Measurements from ENCODE around the gene ADAMTS17.

DNA sequence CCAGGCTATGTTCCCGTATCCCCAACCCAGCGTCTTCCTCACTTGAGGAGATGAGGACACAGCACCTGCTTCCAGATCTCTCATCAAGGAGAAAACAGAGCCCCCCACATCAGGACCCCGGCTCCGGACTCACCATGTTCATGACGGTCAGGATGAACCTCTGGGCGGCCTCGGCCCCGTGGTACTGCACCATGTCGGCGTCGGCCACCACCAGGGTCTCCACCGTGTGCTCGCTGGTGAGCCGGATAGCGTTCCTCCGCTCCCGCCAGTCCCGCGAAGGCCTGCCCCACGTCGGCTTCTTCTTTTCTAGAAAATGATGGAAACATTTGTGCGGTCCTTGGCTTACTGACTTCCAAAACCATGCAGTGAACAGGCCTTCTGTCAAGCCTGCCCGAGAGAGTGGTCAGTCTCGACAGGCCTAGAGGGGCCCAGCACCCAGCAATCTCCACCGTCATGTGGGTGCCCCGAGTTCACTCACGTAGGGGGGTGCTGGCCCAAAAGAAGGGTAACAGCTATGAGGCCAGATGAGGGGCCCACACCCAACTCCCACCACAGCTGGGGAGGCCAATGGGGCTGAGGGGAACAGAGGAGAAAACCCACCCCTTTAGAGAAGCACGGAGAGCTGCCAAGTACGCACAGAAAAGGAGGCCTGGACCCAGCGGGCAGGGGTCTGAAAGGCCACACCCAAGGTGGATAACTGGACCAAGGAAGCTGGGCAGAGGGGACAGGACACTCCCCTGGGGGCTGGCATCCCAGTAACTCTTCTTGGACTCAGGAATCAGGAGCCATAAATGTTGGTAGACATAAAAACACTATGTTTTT, 60.5 kb downstream of the ADAMTS17 start:
- TF ChIP-seq EZH2 (IDR thresholded peaks at IDR 0.05; ENCODE audit: borderline replicate concordance, low read depth, low read length), result no peak
- TF ChIP-seq NRF1 (conservative IDR thresholded peaks at IDR 0.05 in 1 of 2, IDR thresholded peaks at IDR 0.05 in 1 of 2), result no peak
- TF ChIP-seq NR3C1 (CRISPR knock-in tag; IDR thresholded peaks at IDR 0.05), result no peak
- TF ChIP-seq SMAD2 (IDR thresholded peaks at IDR 0.05; ENCODE audit: low read depth, low read length), result no peak
